GM12801 (cell line): ENCODE results near the gene EPX.

ENCODE experiments used
- CTCF ChIP-seq: IDR thresholded peaks from one replicate; pipeline ENCODE4 v1.5.1; 2011; ENCODE audit warnings: control low read depth; ENCODE audit not compliant: insufficient read length; ENCODE audit errors: extremely low read depth

Gene EPX

GRCh38 chr17:58187063-58187462 is 5.5 kb upstream of the EPX start:
- TF ChIP-seq CTCF, result no peak

- no peak for TF ChIP-seq CTCF
Observed at GRCh38 chr17:58187675-58188074, 4.9 kb upstream of the EPX start.

GRCh38 chr17:58189436-58190146 is 2.9 kb upstream of the EPX start:
- no peak for TF ChIP-seq CTCF

GRCh38 chr17:58191241-58191896 is 1.2 kb upstream of the EPX start:
- TF ChIP-seq CTCF, result no peak

- no peak for TF ChIP-seq CTCF
Observed at GRCh38 chr17:58193641-58194255, 1.2 kb downstream of the EPX start.

GRCh38 chr17:58195518-58196123 is 3.1 kb downstream of the EPX start:
- no peak for TF ChIP-seq CTCF

- no peak for TF ChIP-seq CTCF
Observed at GRCh38 chr17:58196610-58197009, 4.1 kb downstream of the EPX start.
